Measurements from ENCODE around the gene VEZT.

GRCh38 chr12:95349291-95349690, 131.7 kb downstream of the VEZT start:
- TF ChIP-seq CTCF (IDR thresholded peaks at IDR 0.05) (no peak), POLR2A (IDR thresholded peaks at IDR 0.05) (no peak)
